Limb (tissue), 2 donors: ENCODE results near the gene GPR39.

Source experiments
- DNase-seq, 2 donors: peaks; one replicate each; pipeline ENCODE4 v3.0.0-alpha.2; 2016; ENCODE audit errors: extremely low spot score in 2 of 2

The GPR39 gene

DNA sequence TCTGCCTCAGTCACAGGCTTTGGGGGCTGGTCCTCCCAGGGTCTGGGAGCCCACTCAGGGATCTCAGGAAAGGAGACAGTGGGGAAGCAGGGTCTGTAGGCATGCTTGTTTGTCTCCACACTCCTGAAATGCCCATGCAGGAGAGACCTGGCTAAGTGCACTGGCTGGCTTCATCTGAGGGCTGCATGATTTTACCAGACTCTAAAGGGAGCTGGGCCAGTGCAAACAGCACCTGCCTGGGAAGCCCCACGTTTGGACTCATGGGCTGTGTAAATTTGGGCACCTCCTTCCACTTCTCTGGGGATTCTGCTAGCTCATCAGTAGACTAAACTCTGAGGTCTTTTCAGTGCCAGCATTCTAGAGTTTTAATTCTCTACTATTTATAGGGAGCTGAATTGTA, 219.7 kb downstream of the GPR39 start:
- no peak for DNase-seq

DNA sequence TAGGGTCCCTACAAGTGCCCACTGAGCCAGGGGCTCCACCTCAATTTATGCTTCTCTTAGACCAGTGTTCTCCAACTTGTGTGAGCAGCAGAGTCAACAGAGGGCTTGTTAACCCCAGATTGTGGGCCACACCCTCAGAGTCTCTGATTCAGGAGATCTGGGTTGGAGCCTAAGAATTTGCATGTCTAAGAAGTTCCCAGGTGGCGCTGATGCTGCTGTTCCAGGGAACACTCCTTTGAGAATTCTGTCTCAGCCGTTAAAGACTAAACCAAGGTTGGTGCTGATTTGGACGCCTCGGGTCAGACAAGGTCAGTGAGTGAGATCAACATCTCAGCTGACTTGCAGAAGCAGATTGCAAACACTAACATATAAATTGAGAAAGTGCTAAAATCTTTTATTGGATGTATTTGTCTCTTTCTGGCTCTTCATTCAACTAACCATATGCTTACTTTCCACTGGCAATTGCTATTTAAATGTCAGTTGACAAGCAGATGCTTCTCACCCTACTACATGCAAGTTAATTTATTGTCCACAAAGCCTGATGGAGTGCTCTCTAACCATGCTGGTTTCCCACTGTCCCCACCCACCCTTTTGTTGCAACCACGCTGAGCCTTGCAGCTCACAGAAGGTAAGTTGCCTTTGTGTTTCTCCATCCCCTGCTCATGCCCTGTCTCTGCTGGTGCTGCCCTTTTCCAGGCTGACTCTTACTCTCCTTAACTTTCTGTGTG, 221.9 kb downstream of the GPR39 start:
- no peak for DNase-seq

DNA sequence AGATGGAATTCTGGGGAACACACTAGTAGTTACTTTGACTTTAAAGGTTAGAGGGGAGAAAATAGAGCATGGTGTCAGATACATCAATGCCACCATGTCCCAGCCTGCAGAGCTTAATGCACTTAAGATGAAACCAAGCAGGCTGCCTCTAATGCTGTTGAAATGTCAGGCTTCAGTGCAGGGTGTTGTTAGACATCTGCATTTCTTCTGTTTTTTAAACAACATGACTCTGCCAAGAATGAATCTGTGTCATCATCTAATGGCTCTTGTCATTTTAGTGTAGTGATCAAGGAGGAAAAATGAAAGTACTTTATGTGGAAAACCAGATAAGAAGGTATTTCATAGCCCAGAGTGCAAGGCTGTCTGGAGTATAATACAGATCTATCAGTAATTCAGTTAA, 223.5 kb downstream of the GPR39 start:
- DNase-seq: no peak

DNA sequence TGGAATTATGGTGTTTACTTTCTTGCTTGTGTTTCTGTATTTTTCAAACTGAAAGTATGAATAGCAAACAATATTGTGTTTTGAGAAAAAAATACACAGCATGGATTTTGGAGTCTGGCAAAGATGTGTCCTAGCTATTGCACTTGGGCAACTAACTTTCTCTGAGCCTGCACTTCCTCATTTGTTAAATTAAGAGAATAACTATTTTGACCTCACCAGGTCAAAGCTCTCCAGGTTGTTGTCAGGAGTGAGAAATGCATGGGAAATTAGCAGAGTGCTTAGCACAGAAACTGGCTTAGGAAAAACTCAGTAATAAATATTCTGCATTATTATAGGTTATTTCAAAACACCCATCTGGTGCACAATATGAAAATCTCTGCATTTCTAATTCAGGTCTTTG, 225.2 kb downstream of the GPR39 start:
- DNase-seq: no peak

DNA sequence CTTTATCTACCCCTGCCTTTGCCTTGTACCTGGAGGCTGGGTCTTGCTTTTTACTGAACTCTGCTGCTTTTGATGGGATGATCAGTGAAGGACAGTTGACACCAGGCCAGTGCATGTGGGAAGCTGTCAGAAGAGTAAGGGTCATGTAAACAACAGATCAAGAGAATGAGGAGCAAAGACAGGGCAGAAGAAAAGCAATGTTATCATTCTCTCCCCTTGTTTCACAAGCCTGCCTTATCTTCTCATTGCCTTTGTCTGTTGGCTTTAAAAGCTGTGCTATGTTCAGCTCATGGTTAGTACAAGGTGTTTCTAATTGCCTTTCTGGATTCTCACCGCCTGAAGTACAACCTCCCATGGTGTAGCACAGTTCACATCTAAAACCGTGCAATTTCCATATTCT, 225.8 kb downstream of the GPR39 start:
- DNase-seq: no peak

DNA sequence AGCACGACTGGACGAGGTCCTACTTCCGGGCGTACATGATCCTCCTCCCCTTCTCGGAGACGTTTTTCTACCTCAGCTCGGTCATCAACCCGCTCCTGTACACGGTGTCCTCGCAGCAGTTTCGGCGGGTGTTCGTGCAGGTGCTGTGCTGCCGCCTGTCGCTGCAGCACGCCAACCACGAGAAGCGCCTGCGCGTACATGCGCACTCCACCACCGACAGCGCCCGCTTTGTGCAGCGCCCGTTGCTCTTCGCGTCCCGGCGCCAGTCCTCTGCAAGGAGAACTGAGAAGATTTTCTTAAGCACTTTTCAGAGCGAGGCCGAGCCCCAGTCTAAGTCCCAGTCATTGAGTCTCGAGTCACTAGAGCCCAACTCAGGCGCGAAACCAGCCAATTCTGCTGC, 228.6 kb downstream of the GPR39 start:
- DNase-seq: no peak

DNA sequence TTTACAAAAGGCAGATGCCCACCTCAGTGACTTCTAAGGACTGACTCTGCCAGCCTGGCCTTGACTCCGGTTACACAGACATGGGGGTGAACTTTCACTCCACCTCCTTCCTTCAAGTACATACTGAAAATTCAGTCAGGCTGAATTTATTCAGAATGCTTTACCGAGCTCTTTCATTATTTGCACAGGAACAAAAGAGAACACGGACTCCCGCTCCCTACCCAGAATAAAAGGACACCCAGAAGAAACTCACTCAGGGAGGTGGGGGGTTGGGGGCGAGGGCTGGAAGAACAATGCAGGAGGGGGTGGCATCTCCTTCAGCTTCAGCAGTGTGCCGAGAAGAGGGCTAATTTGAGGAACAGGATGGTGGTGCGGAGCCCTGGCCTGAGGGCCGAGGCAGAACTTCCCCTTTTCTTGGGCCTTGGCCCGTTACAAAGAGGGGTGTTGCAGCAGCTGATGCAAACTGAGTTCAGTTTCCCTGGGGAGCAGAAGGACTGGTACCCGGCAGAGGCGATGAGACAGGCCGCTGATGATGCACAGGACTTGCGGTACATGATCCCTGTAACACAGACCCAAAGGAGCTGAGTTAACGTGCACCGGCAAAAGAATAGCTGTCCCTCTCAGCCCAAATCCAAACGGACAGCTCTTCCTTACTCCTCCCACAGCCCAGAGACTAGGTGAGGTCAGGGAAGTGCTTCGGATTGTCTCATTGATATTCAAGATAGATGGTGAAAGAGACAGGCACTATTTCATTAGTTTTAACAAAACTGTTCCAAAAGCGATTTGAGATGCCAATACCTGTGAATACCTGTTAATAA, 229.3 kb downstream of the GPR39 start:
- no peak for DNase-seq

DNA sequence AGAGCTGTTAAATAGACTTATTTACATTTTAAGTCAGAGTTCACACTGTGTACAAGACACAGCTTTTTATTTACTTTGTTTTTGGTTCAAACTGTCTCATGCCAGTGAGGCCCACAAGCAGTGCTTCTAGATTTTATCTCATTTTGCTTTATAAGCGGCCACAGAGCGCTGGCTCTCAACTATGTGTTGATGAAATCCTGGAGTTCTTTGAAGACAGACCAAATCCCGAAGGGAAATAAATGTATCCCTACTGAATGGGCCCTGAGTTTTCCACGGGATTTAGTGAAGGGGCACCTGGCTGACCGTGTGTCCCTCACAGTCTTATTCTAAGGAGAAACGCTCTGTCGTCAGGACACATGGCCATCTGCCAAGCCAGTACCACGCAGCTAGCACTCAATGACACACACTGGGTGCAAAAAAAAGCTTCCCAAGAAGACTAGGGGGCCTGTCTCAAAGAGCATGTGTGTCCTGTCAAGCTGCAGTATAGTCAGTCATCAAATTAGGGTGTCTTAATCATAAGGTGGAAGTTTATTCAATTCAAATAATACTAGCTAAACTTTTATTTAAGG, 230.0 kb downstream of the GPR39 start:
- no peak for DNase-seq

DNA sequence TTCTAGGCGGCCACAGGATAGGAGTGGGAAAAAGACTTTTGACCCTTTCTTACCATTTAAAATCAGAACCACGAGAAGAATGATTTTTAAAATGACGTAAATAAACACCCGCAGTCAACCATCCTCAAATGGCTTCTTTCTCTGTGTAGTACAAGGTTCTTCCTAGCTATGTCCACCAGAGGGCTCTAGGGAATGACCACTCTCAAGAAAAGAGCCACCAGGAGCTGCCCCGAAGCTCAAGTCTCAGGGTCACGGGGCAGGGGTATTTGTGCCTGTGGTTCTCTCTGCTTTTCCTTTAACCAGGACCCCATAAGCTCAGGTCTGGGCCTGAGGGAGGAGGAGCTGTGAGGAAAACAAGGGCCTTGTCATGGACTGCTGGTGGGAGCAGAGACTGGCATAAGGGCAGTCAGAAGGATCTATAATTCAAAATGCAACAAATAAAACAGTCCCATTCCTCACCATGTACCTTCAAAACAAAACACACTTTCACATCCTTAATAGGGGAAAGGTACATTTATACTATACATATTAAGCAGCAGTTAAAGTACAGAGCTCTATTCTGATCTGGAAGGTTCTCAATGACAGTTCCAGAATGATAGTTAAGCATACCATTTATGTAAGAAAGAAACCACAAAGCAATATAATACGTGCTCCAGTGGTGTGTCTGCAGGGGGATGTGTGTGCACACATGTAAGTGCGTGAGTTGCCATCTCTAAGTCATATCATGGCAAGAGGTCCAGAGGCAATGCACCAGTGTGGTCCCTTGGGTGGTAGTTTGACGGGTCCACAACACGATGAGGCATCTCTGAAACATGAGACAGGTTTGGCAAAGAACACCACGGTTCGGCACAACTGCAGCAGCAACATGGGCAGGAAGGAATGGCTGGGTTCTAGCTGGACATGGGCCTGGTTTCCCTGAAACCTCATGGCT, 234.8 kb downstream of the GPR39 start:
- DNase-seq: no peak

DNA sequence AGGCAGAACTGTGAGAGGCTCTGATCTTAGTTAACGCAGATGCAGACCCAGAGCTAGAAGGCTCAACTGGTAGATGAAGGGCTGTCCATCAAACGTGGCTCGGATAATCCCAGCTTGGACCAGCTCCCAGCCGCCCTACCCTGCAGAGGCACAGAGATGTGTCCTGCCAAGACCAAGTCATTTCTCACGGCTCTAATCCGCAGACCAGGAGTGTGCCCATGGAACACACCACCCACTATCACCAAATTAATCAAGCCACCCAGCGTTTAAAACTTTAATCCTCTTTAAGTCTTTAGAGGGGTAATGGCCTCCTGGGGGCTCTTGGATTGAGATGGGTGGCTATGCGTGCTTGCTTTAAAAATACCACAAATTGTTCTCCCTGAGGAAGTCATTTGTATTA, 235.9 kb downstream of the GPR39 start:
- DNase-seq: no peak

DNA sequence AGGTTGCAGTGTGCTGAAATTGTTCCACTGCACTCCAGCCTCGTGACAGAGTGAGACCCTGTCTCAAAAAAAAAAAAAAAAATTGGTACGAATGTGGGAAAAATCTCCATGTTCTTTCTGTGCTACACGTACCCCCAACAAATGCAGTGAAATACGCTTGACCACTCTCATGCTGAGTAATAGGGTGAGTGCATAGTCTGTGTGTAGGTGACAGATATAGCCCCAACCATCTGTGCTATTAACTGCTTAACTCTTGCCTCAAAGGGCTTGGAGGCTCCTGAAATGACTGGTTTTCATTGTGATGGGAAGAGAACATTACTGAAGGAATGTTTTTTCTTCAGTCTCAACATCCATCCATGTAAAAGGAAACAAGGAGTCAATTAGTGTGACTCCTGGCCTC, 237.7 kb downstream of the GPR39 start:
- no peak for DNase-seq

DNA sequence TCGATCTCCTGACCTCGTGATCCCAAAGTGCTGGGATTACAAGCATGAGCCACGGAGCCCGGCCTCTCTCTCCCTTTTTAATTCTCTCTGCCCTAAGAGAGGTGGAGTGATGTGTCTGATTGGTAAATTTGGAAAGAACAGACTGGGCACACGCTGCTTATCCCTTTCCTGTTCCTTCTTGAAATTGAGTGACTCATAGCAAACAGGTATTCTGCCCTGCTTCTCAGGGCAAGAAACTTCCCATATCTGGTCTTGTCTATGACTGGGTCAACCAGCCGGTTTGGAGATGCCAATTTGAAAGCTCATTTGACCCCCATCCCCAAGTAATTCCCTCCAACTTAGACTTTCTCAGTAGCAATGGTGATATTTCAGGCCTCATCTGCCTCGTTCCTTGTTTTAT, 238.4 kb downstream of the GPR39 start:
- DNase-seq: no peak

DNA sequence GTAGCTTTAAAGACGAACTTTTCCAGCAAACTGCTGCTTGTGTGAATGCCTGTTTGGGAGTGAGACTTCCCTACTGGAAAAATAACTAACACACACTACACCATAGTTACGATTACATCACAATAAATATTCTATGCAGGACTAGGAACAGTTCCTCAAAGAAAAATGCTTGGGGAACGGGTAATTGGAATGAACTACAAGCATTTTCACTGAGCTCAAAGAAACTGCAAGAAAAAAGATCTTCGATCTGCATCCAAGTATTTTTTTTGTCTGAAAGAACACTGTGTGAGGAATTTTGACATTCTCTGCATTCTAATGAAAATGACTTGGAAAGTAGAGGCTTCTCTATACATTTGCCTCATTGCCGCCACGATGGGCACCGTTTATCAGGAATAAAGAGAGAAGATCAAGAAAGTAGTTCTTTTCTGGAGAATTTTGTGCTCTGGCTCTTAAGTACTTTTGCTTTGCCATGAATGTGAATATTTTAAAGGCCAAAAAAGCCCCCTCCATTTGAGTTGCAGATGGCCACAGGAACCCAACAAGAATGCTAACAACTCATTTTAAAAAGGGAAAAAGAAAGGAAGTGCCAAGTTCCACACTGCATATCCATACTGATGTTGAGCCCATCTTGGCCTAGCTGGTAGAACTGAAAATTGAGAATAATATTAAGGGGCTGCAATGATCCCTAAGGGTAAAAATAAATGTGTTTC, 239.8 kb downstream of the GPR39 start:
- peak in 1 of 2 donors; percentile 53 for DNase-seq

DNA sequence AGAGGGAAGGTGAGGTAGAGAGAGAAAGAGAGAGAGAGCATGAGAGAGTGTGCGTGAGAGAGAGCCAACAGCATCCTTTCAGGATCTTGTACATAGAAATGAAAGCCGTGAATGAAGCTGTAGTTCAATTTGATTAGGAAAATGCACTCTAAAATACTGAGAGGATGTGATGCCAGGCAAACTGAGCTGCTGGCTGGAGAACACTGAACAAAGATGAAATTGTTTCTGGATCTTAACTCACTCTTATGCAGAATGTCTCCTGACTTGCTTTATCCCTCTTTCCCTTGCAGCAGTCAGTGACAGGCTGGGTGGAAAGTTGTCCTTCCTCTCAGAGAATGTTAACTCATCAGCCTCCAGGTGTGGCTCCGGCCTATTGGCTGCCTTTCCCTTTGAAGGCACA, 242.7 kb downstream of the GPR39 start:
- DNase-seq: no peak

DNA sequence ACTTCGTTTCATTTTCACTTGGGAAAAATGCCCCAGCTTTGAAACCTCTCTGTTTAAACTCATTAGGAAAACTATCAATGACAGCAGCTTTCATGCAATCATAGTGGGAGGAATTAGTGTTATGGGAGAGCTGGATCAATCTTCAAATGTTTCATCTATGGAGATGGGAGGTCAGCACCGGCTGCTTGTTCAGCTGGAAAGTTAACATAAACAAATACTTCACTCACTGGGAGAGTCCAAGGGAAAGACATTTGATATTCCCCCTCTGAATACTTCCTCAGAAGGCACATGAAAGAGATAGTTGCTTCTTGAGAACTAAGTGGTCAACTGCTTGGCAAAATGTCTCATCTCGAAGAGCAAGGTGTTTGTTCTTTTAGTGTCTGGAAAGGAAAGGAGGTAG, 246.1 kb downstream of the GPR39 start:
- no peak for DNase-seq

DNA sequence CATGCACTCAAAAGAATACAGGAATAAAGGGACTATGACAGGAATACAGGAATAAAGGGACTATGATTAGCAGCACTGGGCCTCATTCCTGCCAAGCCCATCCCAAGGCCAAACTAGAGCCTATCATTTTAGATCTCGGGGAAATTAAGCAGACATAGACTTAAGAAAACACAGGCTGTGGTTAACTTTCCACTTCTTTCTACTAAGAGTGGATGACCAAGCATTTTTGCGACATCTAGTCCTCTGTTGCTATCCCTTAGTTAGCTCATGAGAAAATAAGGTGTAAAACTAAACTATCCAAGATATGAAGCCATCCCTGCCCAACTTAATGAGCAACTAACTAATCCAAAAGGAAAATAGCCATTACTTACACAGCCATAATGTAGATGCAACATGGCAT, 247.5 kb downstream of the GPR39 start:
- no peak for DNase-seq

DNA sequence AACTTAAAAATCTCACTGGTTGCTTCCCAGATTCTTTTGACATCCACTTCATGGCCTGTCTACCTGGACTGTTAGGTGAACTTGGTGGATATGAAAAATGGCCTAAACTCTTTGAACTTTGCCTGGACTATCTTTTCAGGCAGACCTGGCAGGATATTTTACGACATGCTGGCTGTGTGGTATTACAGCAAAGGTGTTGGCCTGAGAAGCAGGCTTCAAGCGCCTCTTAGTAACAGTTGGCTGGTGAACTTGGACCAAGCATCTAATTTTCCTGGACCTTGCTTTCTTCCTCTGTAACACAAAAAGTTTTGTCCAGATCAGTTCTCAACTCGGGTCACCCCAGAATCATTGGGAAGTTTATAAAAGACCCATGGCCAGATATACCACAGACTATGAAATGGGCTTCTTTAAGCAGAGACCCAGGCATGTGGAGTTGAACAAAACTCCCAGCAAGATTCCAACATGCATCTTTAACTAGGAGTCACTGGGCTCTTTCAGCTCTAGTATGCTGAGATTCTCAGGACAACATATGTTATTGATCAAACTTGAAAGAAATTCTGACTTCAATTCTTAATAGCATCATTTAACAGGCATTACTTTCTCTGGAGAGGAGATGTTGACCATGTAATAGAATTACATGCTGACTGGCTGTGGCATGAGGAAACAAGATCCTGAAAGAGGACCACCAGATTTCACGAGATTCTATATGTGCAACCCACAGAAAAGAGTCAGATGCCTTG, 249.0 kb downstream of the GPR39 start:
- no peak for DNase-seq

DNA sequence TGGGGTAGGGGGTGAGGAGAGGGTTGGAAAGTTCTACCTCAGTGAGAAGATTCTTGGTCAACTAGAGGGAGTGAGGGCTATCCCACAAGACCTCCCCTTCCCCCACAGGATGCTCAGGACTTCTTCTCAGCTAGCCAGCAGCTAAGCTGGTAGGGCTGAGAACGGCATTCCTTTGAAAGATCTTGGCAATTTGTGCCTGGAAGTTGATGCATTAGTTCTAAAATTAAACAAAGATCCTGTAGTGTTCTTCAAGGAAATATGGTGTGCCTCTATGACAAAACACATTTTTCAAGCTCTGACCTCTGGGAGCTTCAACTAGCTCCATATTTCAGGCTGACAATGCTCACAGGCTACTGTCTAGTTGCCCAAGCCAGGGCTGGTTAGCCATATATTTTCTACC, 251.1 kb downstream of the GPR39 start:
- no peak for DNase-seq

DNA sequence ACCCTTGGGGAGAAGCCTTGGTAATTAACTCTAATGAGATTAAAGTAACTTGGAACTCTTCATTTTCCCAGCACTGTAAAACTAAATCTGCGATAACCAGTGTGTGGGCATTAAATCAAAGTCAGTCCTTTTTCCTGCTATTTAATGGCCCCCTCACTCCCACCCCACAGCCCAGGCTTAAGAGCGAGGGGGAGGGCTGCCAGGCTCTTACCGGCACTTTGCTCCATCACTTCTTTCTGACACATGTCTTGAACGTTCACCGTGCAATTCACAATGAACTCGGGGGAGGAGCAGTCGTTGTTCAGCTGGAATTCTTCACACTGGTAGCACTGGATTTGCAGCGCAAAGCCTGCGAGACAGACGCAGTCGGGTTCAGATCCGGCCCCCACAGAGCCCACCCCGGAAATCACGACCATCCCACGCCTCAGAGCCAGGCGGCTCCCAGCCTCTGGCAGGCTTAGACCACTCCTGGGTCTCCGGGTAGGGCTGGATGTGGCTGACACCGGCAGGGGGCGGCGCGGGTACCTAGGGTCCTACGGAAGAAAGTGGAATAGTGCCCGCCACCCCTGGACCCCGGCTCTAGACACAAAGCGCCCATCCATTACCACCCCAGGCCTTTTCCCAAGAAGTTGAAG, 251.7 kb downstream of the GPR39 start:
- DNase-seq: peak in 1 of 2 donors; percentile 71
